Endothelial cell of umbilical vein (primary cell): ENCODE measurements around the gene NKX6-2. TPM values are rescaled to one million over a fixed set of nuclear protein-coding genes. Genes with fewer than 3 reads are reported as not detected.

Experiments used
- BruUV-seq: library from RNA; stranded (reverse); fragments of 400-500 nt; replicated peaks from 2 replicates; lab custom pipeline; 2021; lab: Mats Ljungman, UMichigan
- CTCF ChIA-PET: fragments of 300-600, 350-600 bp; sonication (Branson Sonifier 250); formaldehyde crosslinking; loops from one replicate; lab custom pipeline; 2021; ENCODE audit warnings: antibody characterized with exemption, inconsistent platforms; lab: Charles Lee
- POLR2A ChIA-PET: fragments of 300-600, 350-600 bp; sonication (Branson Sonifier 250); formaldehyde crosslinking; loops from one replicate; lab custom pipeline; 2021; ENCODE audit warnings: antibody characterized with exemption, inconsistent platforms; lab: Charles Lee
- DNase-seq: peaks from one replicate; pipeline ENCODE4 v3.0.0-alpha.2; 2011; ENCODE audit warnings: low read depth, low spot score
- FAIRE-seq: peaks from 2 replicates; lab custom pipeline; 2011; peaks lifted over from hg19 to GRCh38; lab: Jason Lieb, UNC
- H2AFZ ChIP-seq: 2 replicates; pipeline ENCODE4 v1.6.0; 2012; ENCODE audit warnings: low read depth, low read length, control low read depth, inconsistent platforms
- H3K27ac ChIP-seq: 2 replicates; pipeline ENCODE4 v1.5.1; 2011; ENCODE audit warnings: low read depth, mild to moderate bottlenecking, control low read depth, low read length, moderate library complexity; ENCODE audit not compliant: insufficient read depth
- H3K27me3 ChIP-seq, 2 experiments: 2 replicates each; pipeline versions ENCODE4 v1.6.0 to v1.6.1; 2011; ENCODE audit warnings: low read length in 2 of 2, mixed read lengths in 1 of 2; ENCODE audit not compliant: control insufficient read depth in 2 of 2, insufficient read depth in 2 of 2
- H3K36me3 ChIP-seq, 2 experiments: 2 replicates in 1 of 2; 3 replicates in 1 of 2; pipeline ENCODE4 v1.5.1; 2011; ENCODE audit warnings: low read length in 2 of 2, mild to moderate bottlenecking in 1 of 2, moderate library complexity in 1 of 2; ENCODE audit not compliant: control insufficient read depth in 2 of 2, insufficient read depth in 2 of 2; ENCODE audit errors: extremely low read depth in 1 of 2
- H3K4me1 ChIP-seq: 3 replicates; pipeline ENCODE4 v1.5.1; 2011; ENCODE audit warnings: mild to moderate bottlenecking, low read length; ENCODE audit not compliant: control insufficient read depth, insufficient read depth; ENCODE audit errors: extremely low read depth
- H3K4me2 ChIP-seq: 2 replicates; pipeline ENCODE4 v1.6.1; 2011; ENCODE audit warnings: low read length, control low read depth, mixed read lengths; ENCODE audit not compliant: insufficient read depth
- H3K4me3 ChIP-seq, 3 experiments: fragments of 200-600 bp in 1 of 3; sonication (generic), shearing (Covaris generic) in 1 of 3; replicated peaks in 1 of 3; 2 replicates each; pipeline ENCODE4 v1.5.1; 2011 to 2016; ENCODE audit warnings: control low read depth in 3 of 3, low read length in 3 of 3, mild to moderate bottlenecking in 2 of 3, inconsistent platforms in 1 of 3, low read depth in 1 of 3, moderate library complexity in 1 of 3; ENCODE audit not compliant: insufficient read depth in 1 of 3
- H3K79me2 ChIP-seq: 2 replicates; pipeline ENCODE4 v1.6.0; 2012; ENCODE audit warnings: low read length, inconsistent platforms; ENCODE audit not compliant: control insufficient read depth, insufficient read depth
- H3K9ac ChIP-seq: replicated peaks from 2 replicates; pipeline ENCODE3; 2011; ENCODE audit warnings: low read length, control low read depth; ENCODE audit not compliant: insufficient read depth; ENCODE audit errors: extremely low read depth
- H3K9me1 ChIP-seq: replicated peaks from 3 replicates; pipeline ENCODE4 v1.6.0; 2011; ENCODE audit warnings: mild to moderate bottlenecking, low read length; ENCODE audit not compliant: control insufficient read depth, insufficient read depth; ENCODE audit errors: extremely low read depth
- H3K9me3 ChIP-seq: replicated peaks from 2 replicates; pipeline ENCODE4 v1.5.1; 2012; ENCODE audit warnings: low read length, inconsistent platforms; ENCODE audit not compliant: control insufficient read depth, insufficient read depth
- H4K20me1 ChIP-seq: replicated peaks from 2 replicates; pipeline ENCODE3; 2011; ENCODE audit warnings: mild to moderate bottlenecking, low read length; ENCODE audit not compliant: control insufficient read depth, insufficient read depth; ENCODE audit errors: extremely low read depth
- EZH2 ChIP-seq: IDR thresholded peaks from 2 replicates; pipeline ENCODE4 v1.6.1; 2012; ENCODE audit warnings: borderline replicate concordance, low read depth, mild to moderate bottlenecking, moderate library complexity, low read length, inconsistent platforms; ENCODE audit not compliant: severe bottlenecking
- FOS ChIP-seq: IDR thresholded peaks from 2 replicates; pipeline ENCODE4 v1.6.1; 2011; ENCODE audit warnings: mild to moderate bottlenecking, low read length, moderate library complexity, borderline replicate concordance; ENCODE audit not compliant: insufficient read depth
- GATA2 ChIP-seq: IDR thresholded peaks from 2 replicates; pipeline ENCODE4 v1.7.0; 2011; ENCODE audit warnings: low read depth, mild to moderate bottlenecking, moderate library complexity, mixed read lengths, low read length; ENCODE audit not compliant: insufficient read length, insufficient read depth
- JUN ChIP-seq: IDR thresholded peaks from 2 replicates; pipeline ENCODE4 v1.6.1; 2011; ENCODE audit warnings: borderline replicate concordance, low read depth; ENCODE audit not compliant: insufficient read length, insufficient read depth
- MYC ChIP-seq: IDR thresholded peaks from one replicate; pipeline ENCODE4 v1.6.1; 2011; ENCODE audit warnings: mild to moderate bottlenecking, low read depth, low read length
- POLR2A ChIP-seq: IDR thresholded peaks from 2 replicates; pipeline ENCODE4 v1.6.1; 2012; ENCODE audit warnings: low read depth, mild to moderate bottlenecking, control low read depth, low read length
- POLR2AphosphoS5 ChIP-seq: IDR thresholded peaks from 2 replicates; pipeline ENCODE4 v1.6.1; 2012; ENCODE audit warnings: low read depth, mild to moderate bottlenecking, control low read depth, low read length, moderate library complexity; ENCODE audit not compliant: insufficient read depth
- dilution Hi-C: fragments of 300-500 bp; cut with MboI; formaldehyde crosslinking; loops from one replicate; pipeline ENCODE4 v1.15.0; 2019; ENCODE audit warnings: low sequenced_read_pairs; ENCODE audit not compliant: extremely low pct_ligation_motif_present
- intact Hi-C: fragments of 100-400 bp; cut with micrococcal nuclease; formaldehyde crosslinking; loops from one replicate; pipeline ENCODE4 v1.10.0; 2022
- polyA plus RNA-seq, 4 experiments: library from polyadenylated mRNA; depleted of rRNA in 3 of 4; stranded (reverse) in 3 of 4; unstranded in 1 of 4; fragments of >200 nt; gene quantifications; 2 replicates each; pipeline versions ENCODE4 v1.2.1 to v1.2.3, GENCODE V29; 2011 to 2012; ENCODE audit warnings: missing spikeins in 1 of 4
- total RNA-seq: library from RNA; stranded (reverse); gene quantifications from 2 replicates; pipeline ENCODE4 v1.2.3, GENCODE V29; 2021
- TF ChIP-seq, protein P1 (sequence below), 2 donors: IDR thresholded peaks; 1 replicate in 1 of 2; 2 replicates in 1 of 2; pipeline ENCODE4 v1.5.1; 2011; ENCODE audit warnings: low read length in 2 of 2, mild to moderate bottlenecking in 2 of 2, moderate library complexity in 2 of 2, control low read depth in 1 of 2, inconsistent platforms in 1 of 2, low read depth in 1 of 2; ENCODE audit not compliant: insufficient read depth in 1 of 2; ENCODE audit errors: extremely low read depth in 1 of 2
- TF ChIP-seq, protein P2 (sequence below): IDR thresholded peaks from 2 replicates; pipeline ENCODE4 v1.6.1; 2011; ENCODE audit not compliant: insufficient read depth, insufficient read length

NKX6-2 gene
- total and polyA plus RNA-seq, 2 donors (not counting 3 experiments of a cell fraction or from before 2014, with no cell fraction given), result not detected

DNA sequence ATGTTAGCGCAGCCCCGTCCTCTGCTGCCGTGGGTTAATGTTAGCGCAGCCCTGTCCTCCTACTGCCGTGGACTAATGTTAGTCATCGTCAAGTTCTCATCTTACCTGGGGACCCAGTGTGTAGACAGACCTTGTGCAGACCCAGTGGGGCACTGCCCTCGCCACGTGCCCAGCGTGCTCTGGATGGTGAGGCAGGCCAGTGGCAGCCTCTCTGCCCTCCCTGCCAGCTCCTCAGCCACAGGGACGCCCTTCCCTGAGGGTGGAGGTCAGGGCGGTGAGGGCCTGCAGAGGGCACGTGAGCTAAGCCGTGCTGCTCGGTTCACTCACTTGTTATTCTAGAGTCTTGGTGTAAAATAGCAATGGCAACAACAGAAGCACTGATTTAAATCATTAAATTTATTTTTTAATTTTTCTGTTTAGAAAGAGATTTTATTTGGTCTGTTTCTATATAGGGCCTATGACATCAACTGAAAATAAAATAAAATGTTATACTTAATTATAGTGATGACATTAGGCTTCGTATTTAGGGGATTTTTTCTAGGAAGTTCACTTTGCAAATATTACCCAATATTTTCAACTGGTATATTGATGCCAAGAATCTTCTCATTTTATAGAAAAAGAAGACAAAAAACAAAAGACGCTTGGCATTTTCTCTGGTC lies 48.4 kb downstream of the NKX6-2 start:
- H2AFZ ChIP-seq, result no peak overlapping the region
- no peak overlapping the region for H3K9ac ChIP-seq
- no peaks in the 10 kb centered on the region for H3K36me3 ChIP-seq
- BruUV-seq, result no TSS peak
- DNase-seq (no peak), FAIRE-seq (no peak)
- no peaks in the 10 kb centered on the region for H4K20me1 ChIP-seq
- H3K9me1 ChIP-seq, result no peaks in the 10 kb centered on the region
- intact Hi-C loops (no loop called here), dilution Hi-C loops (no loop called here)
- H3K27me3 ChIP-seq, result no peaks in the 10 kb centered on the region
- no peaks in the 10 kb centered on the region for H3K9me3 ChIP-seq
- no peaks in the 10 kb centered on the region for H3K79me2 ChIP-seq
- no peak for TF ChIP-seq GATA2
- no peak for TF ChIP-seq FOS
- no peak for TF ChIP-seq JUN
- TF ChIP-seq MYC, result no peak
- no peak for TF ChIP-seq POLR2AphosphoS5
- no peak for TF ChIP-seq POLR2A
- TF ChIP-seq EZH2, result no peak
- TF ChIP-seq, protein P1, sequence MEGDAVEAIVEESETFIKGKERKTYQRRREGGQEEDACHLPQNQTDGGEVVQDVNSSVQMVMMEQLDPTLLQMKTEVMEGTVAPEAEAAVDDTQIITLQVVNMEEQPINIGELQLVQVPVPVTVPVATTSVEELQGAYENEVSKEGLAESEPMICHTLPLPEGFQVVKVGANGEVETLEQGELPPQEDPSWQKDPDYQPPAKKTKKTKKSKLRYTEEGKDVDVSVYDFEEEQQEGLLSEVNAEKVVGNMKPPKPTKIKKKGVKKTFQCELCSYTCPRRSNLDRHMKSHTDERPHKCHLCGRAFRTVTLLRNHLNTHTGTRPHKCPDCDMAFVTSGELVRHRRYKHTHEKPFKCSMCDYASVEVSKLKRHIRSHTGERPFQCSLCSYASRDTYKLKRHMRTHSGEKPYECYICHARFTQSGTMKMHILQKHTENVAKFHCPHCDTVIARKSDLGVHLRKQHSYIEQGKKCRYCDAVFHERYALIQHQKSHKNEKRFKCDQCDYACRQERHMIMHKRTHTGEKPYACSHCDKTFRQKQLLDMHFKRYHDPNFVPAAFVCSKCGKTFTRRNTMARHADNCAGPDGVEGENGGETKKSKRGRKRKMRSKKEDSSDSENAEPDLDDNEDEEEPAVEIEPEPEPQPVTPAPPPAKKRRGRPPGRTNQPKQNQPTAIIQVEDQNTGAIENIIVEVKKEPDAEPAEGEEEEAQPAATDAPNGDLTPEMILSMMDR (IDR thresholded peaks at IDR 0.05; ENCODE audit: extremely low read depth in 1 of 2, insufficient read depth in 1 of 2, low read depth in 1 of 2, low read length in 2 of 2), result no peak
- TF ChIP-seq, protein P2, sequence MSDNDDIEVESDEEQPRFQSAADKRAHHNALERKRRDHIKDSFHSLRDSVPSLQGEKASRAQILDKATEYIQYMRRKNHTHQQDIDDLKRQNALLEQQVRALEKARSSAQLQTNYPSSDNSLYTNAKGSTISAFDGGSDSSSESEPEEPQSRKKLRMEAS, result no peak
- no peak overlapping the region for H3K4me3 ChIP-seq
- no peak overlapping the region for H3K27ac ChIP-seq
- POLR2A ChIA-PET, result no interaction called here
- H3K4me1 ChIP-seq, result no peaks in the 10 kb centered on the region
- CTCF ChIA-PET, result no interaction called here
- H3K4me2 ChIP-seq, result no peak overlapping the region
